Posterior vena cava (tissue), 2 donors: Measurements from ENCODE around the gene EXOC6. TPM values are rescaled to one million over a fixed set of nuclear protein-coding genes. Genes with fewer than 3 reads are reported as not detected.

ENCODE experiments used
- DNase-seq: peaks from one replicate; pipeline ENCODE4 v3.0.0-alpha.2; 2020; ENCODE audit warnings: low spot score
- intact Hi-C, 2 donors: fragments of 100-400 bp; cut with DNase I; formaldehyde crosslinking; loops; one replicate each; pipeline versions ENCODE4 v1.14.1 to v1.14.2; 2022 to 2023
- total RNA-seq, 2 donors: library from RNA; stranded (reverse); fragmentation: NEBNext Ultra II Directional; extraction: Animal tissue kit (Norgen Biotek cat#: 25700); gene quantifications; one replicate each; pipeline ENCODE4 v1.2.1, GENCODE V29; 2021
- donor health status: DM: yes; HTN: yes; CAD: no.
- donor health status: DM: yes; HTN: yes; CAD: no.

The EXOC6 gene
- total RNA-seq, 2 donors from 2014 or later, result 13.1 to 17.6 TPM

DNA sequence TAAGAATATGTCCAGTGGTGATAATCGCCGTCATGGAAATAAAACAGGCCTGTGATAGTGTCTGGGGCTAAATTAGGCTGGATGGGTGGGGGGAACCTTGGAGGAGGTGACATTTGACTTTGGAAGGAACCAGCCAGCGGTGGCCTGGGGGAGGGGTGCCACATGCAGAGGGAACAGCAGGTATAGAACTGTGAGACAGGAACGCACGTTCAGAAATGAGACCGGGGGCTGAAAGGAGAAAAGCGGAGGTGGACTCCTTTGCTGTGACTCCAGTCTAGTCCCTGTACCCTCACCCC, 222.8 kb downstream of the EXOC6 start:
- peak; percentile 72 for DNase-seq
- intact Hi-C loops, result no loop called here

DNA sequence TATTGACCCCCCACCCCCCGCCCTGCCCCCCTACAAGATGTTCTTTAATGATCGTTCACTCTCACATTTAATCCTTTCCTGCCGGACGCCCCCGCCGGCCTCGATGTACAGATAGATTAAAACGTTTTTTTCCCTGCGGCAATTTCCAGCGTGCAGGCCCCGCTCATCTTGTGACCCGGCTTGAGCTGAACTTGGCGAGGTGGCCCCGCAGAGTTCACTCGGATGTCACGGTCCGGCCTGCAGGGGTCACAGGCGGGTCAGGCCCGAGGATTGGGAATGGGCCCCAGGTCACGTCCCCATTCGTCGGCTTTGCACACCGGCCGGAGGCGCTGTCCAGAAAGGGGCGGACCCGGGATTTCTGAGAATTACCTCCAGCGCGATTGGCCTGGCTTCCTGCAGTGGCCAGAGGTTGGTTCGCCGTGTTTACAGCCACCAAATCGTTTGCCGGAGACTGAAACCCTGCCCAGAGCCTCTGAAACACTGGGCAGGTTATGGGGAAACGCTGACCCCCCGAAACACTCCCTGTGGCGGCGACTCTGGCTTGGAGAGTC, 223.4 kb downstream of the EXOC6 start:
- peak; percentile 71 for DNase-seq
- intact Hi-C loops, result no loop called here

DNA sequence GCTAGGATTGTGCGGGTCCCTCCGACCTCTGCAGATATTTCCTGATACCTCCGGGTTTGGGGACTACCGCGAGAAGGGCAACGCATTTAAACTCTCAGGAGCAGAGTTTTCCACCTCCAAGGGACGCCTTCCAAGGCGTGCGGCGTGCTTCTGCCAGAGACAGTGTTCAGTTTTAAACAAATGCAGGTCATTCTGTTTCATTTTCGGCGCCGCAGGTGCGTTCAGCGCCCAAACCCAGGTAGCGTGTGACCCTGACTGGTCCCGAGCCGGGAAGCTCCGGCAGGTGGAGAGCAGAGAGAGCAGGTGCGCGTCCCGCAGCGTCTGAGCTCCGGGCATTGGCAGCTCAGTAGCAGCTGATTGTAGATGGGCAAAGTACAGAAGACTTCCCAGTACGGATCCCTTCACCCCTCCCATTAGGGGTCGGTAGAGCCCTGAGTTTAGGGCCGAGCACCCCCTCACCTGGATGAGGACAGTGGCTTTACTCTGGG, 223.9 kb downstream of the EXOC6 start:
- no peak for DNase-seq
- intact Hi-C loops, result no loop called here

DNA sequence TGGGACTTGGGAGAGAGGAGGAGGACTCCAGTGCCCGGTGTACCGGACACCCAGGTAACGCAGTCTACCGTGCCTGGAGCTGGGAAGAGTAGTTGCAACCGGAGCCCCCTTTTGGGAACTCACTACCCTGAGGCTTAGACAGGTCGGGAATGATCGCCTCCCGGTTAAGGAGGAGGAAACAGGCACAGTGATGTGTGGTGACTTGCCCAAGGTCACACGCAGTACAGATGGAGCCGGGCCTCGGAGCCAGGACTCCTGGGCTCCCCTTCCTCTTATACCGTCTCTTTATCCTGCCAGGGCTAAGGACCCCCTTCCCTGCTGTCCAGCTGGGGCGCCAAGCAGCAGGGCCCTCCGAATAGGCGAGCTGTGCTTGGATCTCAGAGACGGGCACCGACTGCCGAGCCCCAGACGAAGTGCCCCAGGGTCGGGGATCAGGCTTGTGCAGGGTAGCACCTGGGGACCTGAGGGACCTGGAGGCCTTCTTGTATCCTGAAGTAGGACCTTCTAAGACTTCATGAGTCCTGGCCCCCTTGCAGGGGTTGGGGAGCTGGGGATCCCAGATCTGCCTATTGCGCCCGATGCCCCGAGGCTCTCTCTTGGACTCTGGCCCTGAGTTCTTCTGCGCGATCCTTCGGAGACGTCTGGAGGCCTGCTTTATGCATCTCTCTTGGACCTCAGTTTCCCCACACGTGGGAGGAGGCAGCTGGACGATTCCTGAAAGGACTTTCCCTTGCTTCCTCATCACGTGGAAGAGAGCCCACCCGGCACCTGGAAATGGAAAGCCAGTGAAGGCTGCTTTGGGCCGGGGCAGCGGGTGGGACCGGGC, 224.6 kb downstream of the EXOC6 start:
- peak; percentile 73 for DNase-seq
- intact Hi-C loops, result no loop called here

DNA sequence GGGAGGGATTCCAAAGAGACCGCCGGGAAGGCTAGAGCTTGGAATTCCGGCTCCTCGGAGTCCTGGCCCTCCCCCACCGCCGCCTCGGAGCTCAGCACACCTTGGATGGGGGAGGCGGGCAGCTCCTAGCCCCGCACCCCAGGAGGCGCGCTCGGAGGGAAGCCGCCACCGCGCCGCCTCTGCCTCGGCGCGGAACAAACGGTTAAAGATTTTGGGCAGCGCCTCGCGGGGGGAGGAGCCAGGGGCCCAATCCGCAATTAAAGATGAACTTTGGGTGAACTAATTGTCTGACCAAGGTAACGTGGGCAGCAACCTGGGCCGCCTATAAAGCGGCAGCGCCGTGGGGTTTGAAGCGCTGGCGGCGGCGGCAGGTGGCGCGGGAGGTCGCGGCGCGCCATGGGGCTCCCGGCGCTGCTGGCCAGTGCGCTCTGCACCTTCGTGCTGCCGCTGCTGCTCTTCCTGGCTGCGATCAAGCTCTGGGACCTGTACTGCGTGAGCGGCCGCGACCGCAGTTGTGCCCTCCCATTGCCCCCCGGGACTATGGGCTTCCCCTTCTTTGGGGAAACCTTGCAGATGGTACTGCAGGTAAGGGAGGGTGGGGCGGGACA, 225.3 kb downstream of the EXOC6 start, which contains the start of gene CYP26A1:
Gene CYP26A1, plus strand, starts transcription at position 355 of the 608 bp plus-strand sequence. Its CDS starts 42 bp downstream, at position 397.
- DNase-seq, result no peak
- intact Hi-C loops, result no loop called here

DNA sequence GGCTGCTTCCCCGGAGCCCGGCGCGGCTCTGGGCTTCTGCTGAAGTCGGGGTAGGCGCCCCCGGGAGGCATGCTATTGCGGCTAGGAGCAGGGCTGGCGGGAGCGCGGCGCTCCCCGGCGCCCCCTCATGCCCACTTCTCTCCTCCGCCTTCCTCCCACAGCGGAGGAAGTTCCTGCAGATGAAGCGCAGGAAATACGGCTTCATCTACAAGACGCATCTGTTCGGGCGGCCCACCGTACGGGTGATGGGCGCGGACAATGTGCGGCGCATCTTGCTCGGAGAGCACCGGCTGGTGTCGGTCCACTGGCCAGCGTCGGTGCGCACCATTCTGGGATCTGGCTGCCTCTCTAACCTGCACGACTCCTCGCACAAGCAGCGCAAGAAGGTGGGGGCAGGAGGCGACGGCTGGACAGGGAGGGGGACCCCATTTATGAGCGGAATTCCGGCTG, 225.9 kb downstream of the EXOC6 start:
- peak; percentile 70 for DNase-seq
- intact Hi-C loops, result no loop called here

DNA sequence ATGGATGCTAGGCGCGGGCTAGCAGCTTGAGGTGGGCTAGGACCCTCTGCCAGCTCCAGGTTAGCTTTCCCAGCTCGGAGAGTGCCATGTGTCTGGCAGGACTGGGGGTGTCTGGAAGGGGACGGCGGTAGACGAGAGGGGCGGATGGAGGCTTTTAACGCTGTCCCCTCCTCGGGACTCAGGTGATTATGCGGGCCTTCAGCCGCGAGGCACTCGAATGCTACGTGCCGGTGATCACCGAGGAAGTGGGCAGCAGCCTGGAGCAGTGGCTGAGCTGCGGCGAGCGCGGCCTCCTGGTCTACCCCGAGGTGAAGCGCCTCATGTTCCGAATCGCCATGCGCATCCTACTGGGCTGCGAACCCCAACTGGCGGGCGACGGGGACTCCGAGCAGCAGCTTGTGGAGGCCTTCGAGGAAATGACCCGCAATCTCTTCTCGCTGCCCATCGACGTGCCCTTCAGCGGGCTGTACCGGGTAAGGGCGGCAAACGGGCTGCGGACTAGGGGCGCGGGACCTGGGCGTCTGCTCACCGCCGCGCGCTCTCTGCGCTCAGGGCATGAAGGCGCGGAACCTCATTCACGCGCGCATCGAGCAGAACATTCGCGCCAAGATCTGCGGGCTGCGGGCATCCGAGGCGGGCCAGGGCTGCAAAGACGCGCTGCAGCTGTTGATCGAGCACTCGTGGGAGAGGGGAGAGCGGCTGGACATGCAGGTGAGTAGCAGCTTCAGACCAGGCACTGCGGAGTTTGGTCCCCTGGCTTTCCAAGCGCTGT, 226.5 kb downstream of the EXOC6 start:
- intact Hi-C loops, result no loop called here
- peak; percentile 78 for DNase-seq

DNA sequence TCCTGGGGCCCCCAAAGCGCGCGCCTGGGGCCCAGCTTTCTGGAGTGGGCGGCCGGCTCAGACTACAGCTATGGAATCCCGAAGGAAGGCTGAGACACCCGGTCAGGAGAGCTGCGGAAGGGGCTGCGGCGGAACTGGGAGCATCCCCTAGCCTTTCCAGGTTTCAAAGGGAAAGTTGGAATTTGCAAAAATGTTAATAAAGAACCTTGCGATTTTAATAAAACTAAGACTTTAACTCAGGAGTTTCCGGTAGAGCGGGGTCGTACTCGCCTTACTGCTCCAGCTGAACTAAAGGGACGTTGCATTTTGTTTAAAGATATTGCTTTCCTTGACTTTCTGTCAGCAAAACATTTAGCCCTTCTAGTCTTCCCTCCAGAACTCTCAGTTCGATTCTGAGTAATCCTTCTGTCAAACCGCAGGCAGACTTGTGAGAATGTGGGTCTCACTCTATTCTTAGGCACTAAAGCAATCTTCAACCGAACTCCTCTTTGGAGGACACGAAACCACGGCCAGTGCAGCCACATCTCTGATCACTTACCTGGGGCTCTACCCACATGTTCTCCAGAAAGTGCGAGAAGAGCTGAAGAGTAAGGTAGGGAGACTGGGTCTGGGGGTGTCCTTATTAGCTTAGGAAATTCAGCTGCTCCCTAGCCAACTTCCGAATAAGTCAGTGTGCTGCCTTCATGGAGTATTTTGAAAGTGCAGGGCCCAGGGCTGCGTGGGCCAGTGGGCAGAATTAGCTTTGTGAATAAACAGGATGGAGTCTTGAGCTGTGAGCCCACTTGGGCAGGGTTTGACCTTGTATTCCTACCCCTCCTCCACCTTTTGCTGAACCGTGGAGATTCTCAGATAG, 227.3 kb downstream of the EXOC6 start:
- intact Hi-C loops, result no loop called here
- DNase-seq, result no peak

DNA sequence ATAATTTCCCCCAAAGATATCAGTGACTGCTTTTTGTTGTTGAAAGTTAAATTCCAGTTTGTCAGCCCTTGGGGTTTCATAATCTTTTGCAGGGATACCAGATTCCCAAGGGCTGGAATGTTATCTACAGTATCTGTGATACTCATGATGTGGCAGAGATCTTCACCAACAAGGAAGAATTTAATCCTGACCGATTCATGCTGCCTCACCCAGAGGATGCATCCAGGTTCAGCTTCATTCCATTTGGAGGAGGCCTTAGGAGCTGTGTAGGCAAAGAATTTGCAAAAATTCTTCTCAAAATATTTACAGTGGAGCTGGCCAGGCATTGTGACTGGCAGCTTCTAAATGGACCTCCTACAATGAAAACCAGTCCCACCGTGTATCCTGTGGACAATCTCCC, 228.6 kb downstream of the EXOC6 start:
- no peak for DNase-seq
- intact Hi-C loops, result no loop called here

DNA sequence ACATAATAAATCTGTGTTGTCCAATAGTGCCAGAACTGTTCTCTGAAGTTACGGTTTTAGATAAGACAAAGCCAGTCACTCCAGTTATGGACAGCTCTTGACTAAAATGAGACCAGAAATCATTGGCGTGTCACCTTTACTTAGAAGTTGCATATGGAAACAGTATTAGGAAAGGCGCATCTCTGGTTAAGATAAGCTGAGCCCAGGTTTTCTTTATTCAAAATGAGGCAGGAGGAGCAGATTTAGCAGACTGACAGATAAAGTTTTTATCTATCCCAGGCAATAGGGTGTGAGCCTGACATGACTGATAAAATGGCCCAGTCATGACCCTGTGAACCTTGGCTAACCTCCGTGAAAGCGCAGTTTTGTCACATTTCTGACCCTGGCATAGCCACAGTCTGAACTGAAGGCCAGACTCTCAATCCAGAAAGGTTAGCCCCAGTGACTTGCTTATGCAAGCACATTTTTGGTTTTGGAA, 229.6 kb downstream of the EXOC6 start:
- intact Hi-C loops, result no loop called here
- no peak for DNase-seq

DNA sequence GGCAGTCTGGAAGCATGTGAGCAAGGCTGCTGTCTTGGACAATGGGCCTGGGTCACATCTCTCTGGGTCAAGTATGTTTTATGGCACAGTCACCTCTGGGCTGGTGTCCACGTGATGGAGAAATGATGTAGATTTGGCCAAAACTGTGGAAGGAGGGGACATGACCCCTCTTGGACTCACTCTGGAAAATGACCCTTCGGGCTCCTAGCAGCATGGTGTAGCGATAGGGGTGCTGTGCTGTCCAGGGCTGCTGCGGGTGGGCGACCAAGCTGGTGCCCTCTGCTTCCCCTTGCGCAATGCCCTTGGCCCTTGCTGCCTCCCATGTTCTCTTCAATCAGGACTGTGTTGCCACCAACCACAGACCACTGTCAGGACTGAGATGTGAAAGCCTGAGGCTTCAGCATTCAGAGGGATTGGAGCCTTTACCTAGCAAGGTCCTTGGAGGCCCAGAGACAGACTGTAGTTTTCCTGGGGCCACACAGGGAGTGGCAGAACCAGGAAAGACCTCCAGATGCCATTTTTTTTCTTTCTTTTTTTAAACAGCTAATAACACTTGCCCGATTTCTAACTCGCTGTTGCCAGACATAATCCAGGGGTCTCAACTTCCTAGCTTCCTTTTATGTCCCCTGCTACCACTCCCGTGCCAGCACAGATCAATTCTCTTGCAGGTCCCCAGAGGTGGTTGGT, 231.5 kb downstream of the EXOC6 start:
- peak; percentile 76 for DNase-seq
- intact Hi-C loops, result loop anchor here in 1 of 2 donors (10.0 kb wide), 1 partner anchor 205 kb away; no protein-coding TSS in a partner anchor

DNA sequence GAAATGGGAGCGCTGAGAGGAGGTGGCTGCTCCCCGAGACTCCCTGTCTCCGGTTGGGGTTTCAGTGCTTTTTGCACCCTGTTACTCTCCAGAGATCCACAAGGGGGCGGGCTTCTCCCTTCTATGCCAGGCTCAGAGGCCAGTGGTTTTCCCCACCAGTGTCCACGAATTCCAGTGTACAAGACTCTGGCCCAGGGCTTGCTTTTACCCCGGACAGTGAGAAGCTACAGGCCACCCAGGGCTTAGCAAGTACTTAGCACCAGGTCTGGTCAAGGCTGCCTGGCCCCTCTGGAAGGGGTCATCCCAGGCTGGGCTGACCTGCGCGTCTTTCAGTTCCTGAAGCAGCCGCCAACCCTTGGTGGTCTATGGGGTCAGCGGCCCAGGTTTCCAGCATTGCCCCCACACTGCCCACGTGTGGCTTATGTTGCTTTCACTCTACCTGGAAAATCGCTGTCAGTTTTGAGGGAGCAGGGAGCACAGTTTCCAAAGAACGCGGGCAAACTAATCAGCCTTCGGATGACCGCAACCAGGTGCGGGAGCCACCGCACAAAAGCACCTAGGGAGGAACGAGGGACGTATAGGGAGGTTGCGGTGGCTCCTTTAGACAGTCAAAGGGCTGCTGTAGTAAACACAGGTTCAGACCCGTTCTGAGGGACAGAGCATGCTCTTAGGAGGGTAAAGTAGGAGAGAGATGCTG, 232.2 kb downstream of the EXOC6 start:
- DNase-seq, result peak; percentile 86
- intact Hi-C loops, result loop anchor here in 1 of 2 donors (10.0 kb wide), 1 partner anchor 204 kb away; no protein-coding TSS in a partner anchor

DNA sequence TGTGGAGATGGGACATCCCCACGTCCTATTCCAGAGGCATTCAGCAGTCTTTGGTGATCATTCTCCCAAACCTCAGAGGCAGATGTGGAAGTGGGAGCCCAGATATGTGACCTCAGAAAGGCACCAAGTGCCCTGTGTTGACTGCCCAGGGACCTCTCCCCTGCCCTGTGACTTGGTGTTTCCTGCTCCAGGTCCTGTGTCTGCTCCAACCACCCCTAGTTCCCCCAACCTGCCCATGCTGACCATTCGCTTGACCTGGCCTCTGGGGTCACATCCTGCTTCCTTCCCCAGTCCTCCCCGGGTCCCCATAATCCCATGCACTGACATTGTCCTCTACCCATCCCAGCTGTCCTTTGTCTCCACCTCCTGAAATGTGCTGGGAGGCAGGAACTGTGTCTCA, 233.0 kb downstream of the EXOC6 start:
- no peak for DNase-seq
- intact Hi-C loops, result loop anchor here in 1 of 2 donors (10.0 kb wide), 1 partner anchor 203 kb away; no protein-coding TSS in a partner anchor

DNA sequence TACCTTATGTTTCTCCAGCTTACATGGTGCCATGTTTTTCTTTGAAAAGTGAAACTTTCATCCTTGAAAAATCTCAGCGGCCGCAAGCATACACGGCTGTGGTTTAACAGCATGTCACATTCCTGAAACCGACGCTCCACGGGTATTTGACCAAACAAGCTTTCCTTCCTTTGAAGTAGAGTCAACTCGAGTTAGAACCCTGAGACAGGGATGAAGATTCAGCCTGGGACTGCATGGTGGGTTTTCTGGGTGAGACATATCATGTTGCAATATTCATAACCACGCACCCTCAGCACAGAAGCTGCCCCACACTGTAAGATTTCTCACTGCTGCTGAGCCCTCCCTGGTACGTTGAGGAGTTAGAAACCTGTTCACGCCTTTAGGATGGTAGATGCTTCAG, 233.5 kb downstream of the EXOC6 start:
- no peak for DNase-seq
- intact Hi-C loops, result loop anchor here in 1 of 2 donors (10.0 kb wide), 1 partner anchor 203 kb away; no protein-coding TSS in a partner anchor

DNA sequence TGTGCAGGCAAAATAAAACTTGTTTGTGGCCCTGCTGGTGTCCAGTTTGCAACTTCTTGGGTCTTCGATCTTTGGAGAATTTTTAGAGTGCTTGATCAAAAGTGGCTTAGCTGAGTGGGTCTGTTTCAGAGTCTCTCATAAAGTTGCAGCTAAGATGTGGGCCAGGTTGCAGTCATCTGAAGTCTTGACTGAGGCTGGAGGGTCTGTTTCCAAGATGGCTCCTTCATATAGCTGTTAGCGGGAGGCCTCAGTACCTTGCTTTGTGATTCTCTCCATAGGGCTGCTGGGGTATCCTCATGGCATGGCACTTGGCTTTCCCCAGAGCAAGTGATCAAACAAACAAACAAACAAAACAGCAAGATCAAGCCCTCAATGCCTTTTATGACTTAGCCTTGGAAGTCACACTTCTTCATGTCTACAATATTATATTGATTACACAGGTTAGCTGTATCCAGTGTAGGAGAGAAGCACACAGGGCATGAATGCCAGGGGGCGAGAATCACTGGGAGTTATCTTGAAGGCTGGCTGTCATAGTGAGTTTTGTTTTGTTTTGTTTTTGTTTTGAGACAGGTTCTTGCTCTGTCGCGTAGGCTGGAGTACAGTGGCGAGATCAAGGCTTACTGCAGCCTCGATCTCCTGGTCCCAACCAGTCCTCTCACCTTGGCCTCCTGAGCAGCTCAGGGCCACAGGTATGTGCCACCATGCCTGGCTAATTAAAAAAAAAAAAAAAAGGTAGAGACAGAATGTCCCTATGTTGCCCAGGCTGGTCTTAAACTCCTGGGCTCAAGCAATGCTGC, 235.6 kb downstream of the EXOC6 start:
- intact Hi-C loops, result loop anchor here in 1 of 2 donors (10.0 kb wide), 1 partner anchor 201 kb away; no protein-coding TSS in a partner anchor
- no peak for DNase-seq

DNA sequence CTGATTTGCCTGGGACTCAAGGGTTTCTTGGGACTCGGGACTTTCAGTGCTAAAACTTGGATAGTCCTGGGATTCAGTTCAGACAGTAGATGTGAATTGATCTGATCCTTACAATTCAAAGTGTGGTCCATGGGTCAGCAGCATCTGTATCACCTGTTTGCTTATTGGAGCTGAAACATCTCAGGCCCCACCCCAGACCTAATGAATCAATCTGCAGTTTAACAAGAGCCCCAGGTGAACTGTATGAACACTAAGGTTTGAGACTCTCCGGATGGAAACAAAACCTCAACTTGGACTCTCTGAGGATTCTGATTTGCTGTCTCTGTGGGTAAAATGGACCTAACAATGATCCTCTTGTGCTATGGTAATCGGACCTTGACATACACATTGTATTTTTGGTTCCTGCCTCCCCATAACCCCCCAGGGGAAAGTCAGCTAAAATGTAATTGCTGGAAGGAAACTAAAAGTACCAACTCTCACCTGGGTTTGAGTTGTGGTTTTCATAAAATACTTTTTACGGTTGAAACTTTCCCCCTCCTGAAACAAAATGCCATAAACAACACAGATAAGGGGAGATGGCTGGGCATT, 237.0 kb downstream of the EXOC6 start:
- DNase-seq, result no peak
- intact Hi-C loops, result loop anchor here in 1 of 2 donors (10.0 kb wide), 1 partner anchor 199 kb away; no protein-coding TSS in a partner anchor
